HUES64 (cell line): ENCODE data around the gene SLC25A11.
A peak's percentile ranks its signal among the peaks of the same experiment; 100 is the strongest.

Experiments used
- H3K27ac ChIP-seq: 2 replicates; pipeline ENCODE4 v1.7.0; 2013; ENCODE audit warnings: low read depth, low read length, inconsistent platforms
- H3K27me3 ChIP-seq: 2 replicates; pipeline ENCODE4 v1.6.1; 2013; ENCODE audit warnings: mild to moderate bottlenecking, low read length; ENCODE audit not compliant: insufficient read depth
- H3K36me3 ChIP-seq: 2 replicates; pipeline ENCODE4 v1.6.1; 2013; ENCODE audit warnings: mild to moderate bottlenecking, low read length; ENCODE audit not compliant: insufficient read depth
- H3K4me1 ChIP-seq: 2 replicates; pipeline ENCODE4 v1.6.1; 2013; ENCODE audit warnings: mild to moderate bottlenecking, low read length, moderate library complexity; ENCODE audit not compliant: insufficient read depth
- H3K4me3 ChIP-seq: 2 replicates; pipeline ENCODE4 v1.5.1; 2013; ENCODE audit warnings: mild to moderate bottlenecking, low read length, moderate library complexity
- H3K9ac ChIP-seq: 2 replicates; pipeline ENCODE4 v1.6.1; 2013; ENCODE audit warnings: mild to moderate bottlenecking, low read depth, low read length
- H3K9me3 ChIP-seq: 2 replicates; pipeline ENCODE4 v1.6.1; 2013; ENCODE audit warnings: low read depth, low read length; ENCODE audit not compliant: insufficient read depth
- WGBS: fragments of 150-250, 120-280 bp; methylation state at CpG from one replicate; pipeline ENCODE4 v1.1.7; 2013; ENCODE audit warnings: missing lambda C conversion rate; 5-methylcytosine and 5-hydroxymethylcytosine counted together

The SLC25A11 gene

GRCh38 chr17:4972752-4973151, 32.9 kb upstream of the SLC25A11 start:
- peaks cover 6% of the 10 kb centered on the region; the same call in 1 of the 2 replicates for H3K4me1 ChIP-seq
- H3K9me3 ChIP-seq = no peaks in the 10 kb centered on the region
- no peak overlapping the region for H3K9ac ChIP-seq
- peaks cover 5% of the 10 kb centered on the region; the same call in 1 of the 2 replicates for H3K36me3 ChIP-seq
- no peak overlapping the region for H3K27ac ChIP-seq
- H3K27me3 ChIP-seq = peaks cover 29% of the 10 kb centered on the region
- WGBS = 77% methylated on average over 12 of the region's 12 CpGs
- H3K4me3 ChIP-seq = no peak overlapping the region

GRCh38 chr17:4972322-4972721, 32.5 kb upstream of the SLC25A11 start:
- Histone ChIP-seq H3K4me1 (peaks cover 6% of the 10 kb centered on the region; the same call in 1 of the 2 replicates), H3K9ac (no peak overlapping the region), H3K9me3 (no peaks in the 10 kb centered on the region), H3K27me3 (peaks cover 24% of the 10 kb centered on the region), H3K4me3 (no peak overlapping the region), H3K27ac (no peak overlapping the region), H3K36me3 (peaks cover under 1% of the 10 kb centered on the region; the same call in 1 of the 2 replicates)
- 89% methylated on average over 12 of the region's 12 CpGs for WGBS

GRCh38 chr17:4971826-4972225, 32.0 kb upstream of the SLC25A11 start:
- H3K4me1 ChIP-seq = peaks cover 6% of the 10 kb centered on the region; the same call in 1 of the 2 replicates
- peaks cover 19% of the 10 kb centered on the region for H3K27me3 ChIP-seq
- 89% methylated on average over 6 of the region's 6 CpGs for WGBS
- no peaks in the 10 kb centered on the region for H3K9me3 ChIP-seq
- no peak overlapping the region for H3K4me3 ChIP-seq
- no peak overlapping the region for H3K9ac ChIP-seq
- H3K36me3 ChIP-seq = no peaks in the 10 kb centered on the region; the same call in 1 of the 2 replicates
- H3K27ac ChIP-seq = no peak overlapping the region

- WGBS = 96% methylated on average over 8 of the region's 8 CpGs
- Histone ChIP-seq H3K4me1 (peaks cover 11% of the 10 kb centered on the region; the same call in 1 of the 2 replicates), H3K27me3 (peaks cover 13% of the 10 kb centered on the region), H3K4me3 (no peak overlapping the region), H3K27ac (no peak overlapping the region), H3K9ac (no peak overlapping the region), H3K36me3 (peaks cover 3% of the 10 kb centered on the region), H3K9me3 (no peaks in the 10 kb centered on the region)
Observed at GRCh38 chr17:4970273-4970672, 30.4 kb upstream of the SLC25A11 start.

- H3K4me3 ChIP-seq = peak overlapping the region; percentile 73
- H3K36me3 ChIP-seq = peaks cover 6% of the 10 kb centered on the region
- H3K4me1 ChIP-seq = peaks cover 11% of the 10 kb centered on the region; the same call in 1 of the 2 replicates
- H3K27me3 ChIP-seq = peaks cover 7% of the 10 kb centered on the region
- H3K9me3 ChIP-seq = no peaks in the 10 kb centered on the region
- H3K27ac ChIP-seq = no peak overlapping the region
- 77% methylated on average over 16 of the region's 16 CpGs for WGBS
- peak overlapping the region; percentile 88; the same call in 1 of the 2 replicates for H3K9ac ChIP-seq
Observed at GRCh38 chr17:4969551-4970173, 29.8 kb upstream of the SLC25A11 start.

DNA sequence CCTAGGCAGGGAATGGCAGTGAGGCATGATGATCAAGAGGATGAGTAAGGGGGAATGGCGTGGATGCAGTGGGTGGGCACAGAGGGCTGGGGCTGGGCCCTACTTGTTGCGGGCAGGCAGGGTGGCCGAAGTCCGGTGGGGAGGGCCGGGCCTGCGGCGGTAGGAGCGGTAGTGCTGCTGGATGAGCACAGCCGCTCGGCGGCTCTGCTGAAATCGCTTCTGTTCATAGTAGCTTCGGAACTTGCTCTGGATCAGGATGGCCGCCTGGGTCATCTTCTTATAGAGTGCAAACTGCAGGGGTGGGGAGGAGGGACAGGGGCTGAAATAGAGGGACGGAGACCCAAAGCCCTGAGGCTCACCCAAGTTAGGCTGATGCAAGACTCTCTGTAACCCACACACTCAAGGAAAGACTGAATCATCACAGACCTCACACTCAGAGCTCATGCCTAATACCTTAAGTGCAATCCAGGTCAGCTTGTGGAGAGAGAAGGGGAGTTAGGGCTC, 29.3 kb upstream of the SLC25A11 start:
- Histone ChIP-seq H3K27me3 (0 out of 2 replicates have a peak, but pooled peaks cover 1% of the 10 kb centered on the region), H3K9ac (peak overlapping the region; percentile 88), H3K4me1 (peaks cover 11% of the 10 kb centered on the region; the same call in 1 of the 2 replicates), H3K27ac (peak overlapping the region; percentile 95), H3K36me3 (peaks cover 6% of the 10 kb centered on the region), H3K9me3 (no peaks in the 10 kb centered on the region), H3K4me3 (peak overlapping the region; percentile 73)
- 15% methylated on average over 15 of the region's 15 CpGs for WGBS

- Histone ChIP-seq H3K36me3 (peaks cover 6% of the 10 kb centered on the region), H3K27ac (peak overlapping the region; percentile 95), H3K9ac (peak overlapping the region; percentile 88), H3K9me3 (no peaks in the 10 kb centered on the region), H3K4me1 (peaks cover 11% of the 10 kb centered on the region; the same call in 1 of the 2 replicates), H3K4me3 (peak overlapping the region; percentile 73), H3K27me3 (no peaks in the 10 kb centered on the region)
- 3% methylated on average over 23 of the region's 23 CpGs for WGBS
Observed at GRCh38 chr17:4968486-4969046, 28.7 kb upstream of the SLC25A11 start.

DNA sequence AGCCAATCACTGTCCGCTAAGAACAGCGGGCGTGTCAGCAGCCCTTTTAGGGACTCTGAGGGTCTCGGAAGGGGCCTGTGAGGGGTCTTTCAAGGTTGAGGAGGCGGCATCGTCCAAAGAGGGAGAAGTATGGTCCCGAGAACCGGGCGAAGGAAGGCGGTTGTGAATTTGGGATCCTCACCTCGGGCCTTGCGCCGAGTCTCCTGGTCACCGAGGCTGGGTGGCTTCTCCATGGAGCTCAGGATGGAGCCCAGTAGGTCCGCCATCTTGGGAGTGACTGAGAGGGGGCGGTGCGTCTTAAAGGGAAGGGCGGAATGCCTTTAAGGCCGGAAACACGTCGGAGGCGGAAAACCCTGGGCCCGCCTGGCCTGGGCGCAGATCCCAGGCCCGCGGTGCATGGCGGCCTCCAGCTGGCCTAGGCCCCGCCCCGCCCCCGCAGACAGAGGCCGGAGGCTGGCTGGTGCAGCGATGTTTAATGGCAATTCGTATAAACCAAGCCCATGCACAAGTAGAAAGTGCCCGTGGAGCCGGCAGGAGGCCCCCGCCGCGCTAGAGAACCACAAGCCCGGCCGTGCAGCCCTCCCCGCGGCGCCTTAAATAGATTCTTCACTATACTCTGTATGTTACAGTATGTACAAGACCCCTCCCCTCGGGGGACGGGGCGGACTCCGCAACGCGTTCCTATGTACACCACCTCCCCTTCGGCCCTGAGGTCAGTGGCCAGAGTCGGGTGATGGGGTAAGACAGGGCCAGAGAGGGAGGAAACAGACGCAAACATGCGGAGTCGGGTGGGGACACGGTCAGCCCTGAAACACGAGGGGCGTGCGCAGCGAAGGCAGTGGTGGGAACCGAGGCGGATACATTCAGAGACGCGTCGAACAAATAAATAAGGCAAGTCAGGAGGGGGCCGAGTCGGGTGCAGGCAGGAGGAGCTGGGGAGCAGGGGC, 28.0 kb upstream of the SLC25A11 start, which contains the start of gene SPAG7:
Gene SPAG7, minus strand, starts transcription at position 279 of the 947 bp plus-strand sequence. Its CDS starts 13 bp downstream, at position 266.
- under 1% methylated on average over 66 of the region's 66 CpGs for WGBS
- H3K27me3 ChIP-seq = no peaks in the 10 kb centered on the region
- H3K27ac ChIP-seq = peak within 1 kb of the TSS; percentile 95
- peaks cover 6% of the 10 kb centered on the region for H3K36me3 ChIP-seq
- no peaks in the 10 kb centered on the region for H3K9me3 ChIP-seq
- peak within 1 kb of the TSS; percentile 73 for H3K4me3 ChIP-seq
- H3K4me1 ChIP-seq = peaks cover 11% of the 10 kb centered on the region; the same call in 1 of the 2 replicates
- peak within 1 kb of the TSS; percentile 88 for H3K9ac ChIP-seq

DNA sequence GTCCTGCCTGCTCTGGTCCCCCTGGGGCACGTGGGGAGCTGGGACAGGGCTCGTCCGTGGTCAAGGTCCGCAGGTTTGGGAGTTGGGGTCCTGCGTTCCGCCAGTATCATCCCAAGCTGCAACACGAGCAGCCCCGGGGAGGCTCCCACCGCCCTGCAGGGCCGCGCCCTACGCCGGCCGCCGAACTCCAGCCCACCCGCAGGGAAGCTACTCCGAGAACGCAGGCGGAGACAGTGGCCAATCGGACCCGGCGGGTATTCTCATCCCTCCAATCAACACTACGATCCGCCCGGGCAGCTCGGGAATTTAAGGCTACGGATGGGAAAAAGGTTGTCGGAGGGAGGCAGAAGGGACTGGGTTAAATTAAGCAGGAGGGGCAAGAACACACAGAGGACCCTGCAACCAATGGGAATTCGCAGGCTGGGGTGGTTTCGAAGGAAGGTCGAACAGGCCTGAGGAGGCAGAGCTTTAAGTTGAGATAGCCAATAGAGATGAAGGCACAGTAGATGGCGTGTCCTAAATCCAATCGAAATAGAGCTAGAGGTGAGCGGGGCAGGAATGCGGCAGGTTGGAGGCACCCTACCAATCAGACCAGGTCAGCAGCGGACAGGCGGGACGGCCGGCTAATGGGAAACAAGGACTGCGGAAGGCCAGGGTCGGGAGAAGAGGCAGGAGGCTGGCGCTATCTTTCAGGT, 27.1 kb upstream of the SLC25A11 start:
- 1% methylated on average over 42 of the region's 42 CpGs for WGBS
- Histone ChIP-seq H3K27me3 (no peaks in the 10 kb centered on the region), H3K4me1 (peaks cover 11% of the 10 kb centered on the region; the same call in 1 of the 2 replicates), H3K9me3 (no peaks in the 10 kb centered on the region), H3K36me3 (peaks cover 6% of the 10 kb centered on the region), H3K4me3 (peak overlapping the region; percentile 73), H3K27ac (peak overlapping the region; percentile 95), H3K9ac (peak overlapping the region; percentile 88)

DNA sequence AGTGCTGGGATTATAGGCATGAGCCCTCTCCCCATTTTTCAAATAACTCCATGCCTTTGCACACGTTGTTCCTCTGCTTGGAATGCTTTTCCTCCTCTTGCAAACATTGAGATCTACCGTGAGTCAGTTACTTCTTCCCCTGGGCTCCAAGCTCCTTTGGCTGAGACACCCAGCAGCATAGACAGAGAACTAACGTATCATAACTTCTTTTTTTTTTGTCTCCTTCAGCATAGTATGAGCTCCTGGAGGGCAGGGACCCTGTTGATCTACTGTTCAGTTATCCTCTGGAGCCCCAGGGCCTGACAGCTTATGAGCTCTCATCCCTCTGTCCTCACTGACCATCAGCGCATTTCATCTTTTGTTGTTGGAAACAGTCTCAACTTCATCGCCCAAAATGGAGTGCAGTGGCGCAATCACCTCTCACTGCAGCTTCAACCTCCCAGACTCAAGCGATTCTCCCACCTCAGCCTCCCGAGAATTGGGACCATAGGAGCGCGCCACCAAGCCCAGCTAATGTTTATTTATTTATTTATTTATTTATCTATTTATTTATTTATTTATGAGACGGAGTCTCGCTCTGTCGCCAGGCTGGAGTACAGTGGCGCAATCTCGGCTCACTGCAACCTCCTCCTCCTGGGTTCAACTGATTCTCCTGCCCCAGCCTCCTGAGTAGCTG, 25.6 kb upstream of the SLC25A11 start:
- peaks cover 12% of the 10 kb centered on the region; the same call in 1 of the 2 replicates for H3K36me3 ChIP-seq
- H3K9ac ChIP-seq = no peak overlapping the region
- no peak overlapping the region for H3K4me3 ChIP-seq
- no peaks in the 10 kb centered on the region for H3K27me3 ChIP-seq
- H3K9me3 ChIP-seq = no peaks in the 10 kb centered on the region
- peaks cover 16% of the 10 kb centered on the region; the same call in 1 of the 2 replicates for H3K4me1 ChIP-seq
- WGBS = 96% methylated on average over 13 of the region's 15 CpGs
- no peak overlapping the region for H3K27ac ChIP-seq
